Psoas muscle (tissue), 8 donors: ENCODE data around the gene LIPT1. TPM values are rescaled to one million over a fixed set of nuclear protein-coding genes. Genes with fewer than 3 reads are reported as not detected.

Experiments
- ATAC-seq, 4 donors: fragments of 200-7000 bp; cut with Tn5 transposase; one replicate each; pipeline ENCODE4 v1.9.1; 2020; ENCODE audit warnings: moderate library complexity in 3 of 4, mild to moderate bottlenecking in 2 of 4
- DNase-seq, 2 donors: peaks; one replicate each; pipeline ENCODE4 v3.0.0-alpha.2; 2020
- H3K27ac ChIP-seq: fragments of 200-600 bp; one replicate; pipeline ENCODE4 v1.8.0; 2022
- H3K27me3 ChIP-seq, 3 donors: fragments of 200-600 bp in 1 of 3; one replicate each; pipeline versions ENCODE4 v1.6.1 to v1.8.0; 2013 to 2022; ENCODE audit warnings: low read length in 2 of 3, mild to moderate bottlenecking in 2 of 3, moderate library complexity in 1 of 3; ENCODE audit not compliant: insufficient read depth in 3 of 3
- H3K36me3 ChIP-seq, 2 donors: fragments of 200-600 bp in 1 of 2; one replicate each; pipeline versions ENCODE4 v1.6.1 to v1.8.0; 2013 to 2022; ENCODE audit warnings: low read depth in 1 of 2, mild to moderate bottlenecking in 1 of 2, moderate library complexity in 1 of 2; ENCODE audit not compliant: insufficient read depth in 1 of 2
- H3K4me1 ChIP-seq: fragments of 200-600 bp; one replicate; pipeline ENCODE4 v1.8.0; 2022
- H3K4me3 ChIP-seq: fragments of 200-600 bp; one replicate; pipeline ENCODE4 v1.8.0; 2022; ENCODE audit warnings: mild to moderate bottlenecking
- H3K9me3 ChIP-seq: fragments of 200-600 bp; one replicate; pipeline ENCODE4 v1.8.0; 2022
- CTCF ChIP-seq: fragments of 200-600 bp; IDR thresholded peaks from one replicate; pipeline ENCODE4 v1.8.0; 2022; ENCODE audit warnings: antibody characterized with exemption
- WGBS, 3 donors: extraction: QIAGEN DNeasy Blood & Tissue Kit; methylation state at CpG; one replicate each; pipeline versions ENCODE4 v1.1.6 to v1.1.7; 2013; 5-methylcytosine and 5-hydroxymethylcytosine counted together
- intact Hi-C, 2 donors: fragments of 100-400 bp; cut with DNase I; formaldehyde crosslinking; loops; one replicate each; pipeline versions ENCODE4 v1.11.0 to v1.14.2; 2022
- polyA plus RNA-seq, 3 donors: library from polyadenylated mRNA; stranded (reverse); fragments of 200-250 nt; gene quantifications; one replicate each; pipeline ENCODE4 v1.2.3, GENCODE V29; 2013
- total RNA-seq, 4 donors: library from RNA; stranded (reverse); fragmentation: NEBNext Ultra II Directional in 2 of 4; extraction: Animal tissue kit (Norgen Biotek cat#: 25700) in 2 of 4; gene quantifications; one replicate each; pipeline versions ENCODE4 v1.2.1 to v1.2.4, GENCODE V29; 2021 to 2023
- donor health status: healthy with polysubstance abuse.
- donor health status: DM: no; HTN: no; CAD: no; lungs with moderate emphysema.
- donor health status: Bipolar disorder and iron deficiency.
- donor health status: healthy.
- donor health status: DM: yes; HTN: yes; CAD: no.
- donor health status: DM: no; HTN: no; CAD: no.
- donor health status: DM: no; HTN: no; CAD: no.
- donor health status: DM: yes; HTN: yes; CAD: no.

Gene LIPT1
- total and polyA plus RNA-seq, 7 donors, result 6.7 to 11.3 (median 8.9) TPM

DNA sequence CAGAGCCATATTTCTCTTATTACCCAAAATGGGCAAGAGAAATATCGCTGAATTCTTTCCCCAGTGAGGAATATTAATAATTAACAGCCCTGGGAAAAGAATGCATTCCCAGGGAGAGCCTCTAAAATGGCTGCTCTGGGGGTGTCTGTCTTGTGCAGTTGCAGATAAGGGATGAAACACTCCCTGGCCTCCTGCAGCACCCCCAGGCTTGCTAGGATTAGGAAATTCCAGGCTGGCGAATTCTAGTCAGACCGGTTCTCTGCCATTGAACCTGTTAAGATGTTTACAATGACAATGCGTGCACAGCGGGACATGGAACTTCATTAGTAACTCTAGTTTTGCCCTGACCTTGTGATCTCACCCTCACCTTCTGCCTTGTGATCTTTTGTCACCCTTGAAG is 50.7 kb downstream of the LIPT1 start:
- H3K27me3 ChIP-seq, result no peaks in the 10 kb centered on the region
- H3K27ac ChIP-seq, result no peak overlapping the region
- H3K4me3 ChIP-seq, result no peak overlapping the region
- 89 to 94% (median 92%) methylated on average over 5 of the region's 5 CpGs for WGBS, 3 donors
- intact Hi-C loops, result no loop called here
- DNase-seq (no peak), ATAC-seq (no peak)
- no peak for TF ChIP-seq CTCF
- no peaks in the 10 kb centered on the region for H3K9me3 ChIP-seq
- peaks cover 0 to 4% of the 10 kb centered on the region in 2 donors for H3K36me3 ChIP-seq
- H3K4me1 ChIP-seq, result no peaks in the 10 kb centered on the region

Other genes with a start within 250 kb of the LIPT1 start
- gene CRACDL, start 218.7 kb upstream of the LIPT1 start, total RNA-seq, result 1 to 10 TPM; 1.6 to 2.8 (median 2.4) TPM
- gene CRACDL, start 218.7 kb upstream of the LIPT1 start, polyA plus RNA-seq, result 1 to 10 TPM in 2 of 3 donors, under 1 TPM in 1; 0.97 to 3.1 (median 1.9) TPM
- gene C2orf15, start 13.3 kb upstream of the LIPT1 start, total RNA-seq, result not detected
- under 1 TPM in 2 of 3 donors, not detected in 1; 0.05 to 0.16 TPM for gene C2orf15, start 13.3 kb upstream of the LIPT1 start, polyA plus RNA-seq
- 1 to 10 TPM; 1.5 to 3.7 (median 2.0) TPM for gene TSGA10, start within 50 bp of the LIPT1 start, total RNA-seq
- gene TSGA10, start within 50 bp of the LIPT1 start, polyA plus RNA-seq, result 1 to 10 TPM in 1 of 3 donors, under 1 TPM in 2; 0.08 to 2.2 (median 0.51) TPM
- gene MITD1, start 26.1 kb downstream of the LIPT1 start, total RNA-seq, result 10 to 100 TPM in 1 of 4 donors, 1 to 10 TPM in 3; 6.8 to 10.5 (median 8.6) TPM
- gene MITD1, start 26.1 kb downstream of the LIPT1 start, polyA plus RNA-seq, result 10 to 100 TPM in 2 of 3 donors, 1 to 10 TPM in 1; 9.9 to 22.5 (median 19.0) TPM
- 10 to 100 TPM; 31.9 to 37.8 (median 36.7) TPM for gene MRPL30, start 26.2 kb downstream of the LIPT1 start, total RNA-seq
- 10 to 100 TPM; 20.3 to 44.7 (median 22.8) TPM for gene MRPL30, start 26.2 kb downstream of the LIPT1 start, polyA plus RNA-seq
- not detected for gene LYG2, start 100.7 kb downstream of the LIPT1 start, total RNA-seq
- under 1 TPM in 1 of 3 donors, not detected in 2; 0.04 TPM for gene LYG2, start 100.7 kb downstream of the LIPT1 start, polyA plus RNA-seq
- 1 to 10 TPM in 1 of 4 donors, under 1 TPM in 3; 0.39 to 1.0 (median 0.53) TPM for gene LYG1, start 146.2 kb downstream of the LIPT1 start, total RNA-seq
- 1 to 10 TPM; 1.4 to 3.0 (median 2.5) TPM for gene LYG1, start 146.2 kb downstream of the LIPT1 start, polyA plus RNA-seq
- 10 to 100 TPM; 13.0 to 20.3 (median 17.2) TPM for gene TXNDC9, start 181.4 kb downstream of the LIPT1 start, total RNA-seq
- 10 to 100 TPM; 21.6 to 32.1 (median 28.8) TPM for gene TXNDC9, start 181.4 kb downstream of the LIPT1 start, polyA plus RNA-seq
- gene EIF5B, start 182.4 kb downstream of the LIPT1 start, total RNA-seq, result 10 to 100 TPM; 54.2 to 94.3 (median 75.2) TPM
- 100 to 1,000 TPM in 1 of 3 donors, 10 to 100 TPM in 2; 70.5 to 117 (median 83.1) TPM for gene EIF5B, start 182.4 kb downstream of the LIPT1 start, polyA plus RNA-seq